Dedifferentiated amniotic fluid mesenchymal stem cell (primary cell): ENCODE measurements around the gene EFCAB9.
A peak's percentile ranks its signal among the peaks of the same experiment; 100 is the strongest.

ENCODE experiments used
- DNase-seq: peaks from one replicate; pipeline ENCODE4 v3.0.0-alpha.2; 2016; ENCODE audit errors: extremely low spot score

The EFCAB9 gene

DNA sequence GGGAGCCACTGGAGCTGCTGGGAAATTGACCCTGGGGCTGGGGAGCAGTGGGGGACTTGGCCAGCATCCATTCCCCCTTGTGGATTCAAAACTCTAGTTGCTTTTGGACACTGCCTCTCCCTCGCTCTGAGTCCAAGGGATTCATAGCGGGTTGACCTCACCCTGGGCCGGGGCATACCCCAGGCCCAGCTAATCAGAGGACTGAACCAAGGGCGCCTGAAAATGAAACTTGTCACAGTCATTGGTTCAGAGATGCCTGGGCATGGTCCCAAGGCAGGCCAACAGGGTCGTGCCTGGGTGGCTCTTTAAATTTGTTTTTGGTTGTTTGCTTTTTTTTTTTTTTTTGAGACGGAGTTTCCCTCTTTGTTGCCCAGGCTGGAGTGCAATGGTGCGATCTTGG is 28.5 kb upstream of the EFCAB9 start:
- DNase-seq: no peak

DNA sequence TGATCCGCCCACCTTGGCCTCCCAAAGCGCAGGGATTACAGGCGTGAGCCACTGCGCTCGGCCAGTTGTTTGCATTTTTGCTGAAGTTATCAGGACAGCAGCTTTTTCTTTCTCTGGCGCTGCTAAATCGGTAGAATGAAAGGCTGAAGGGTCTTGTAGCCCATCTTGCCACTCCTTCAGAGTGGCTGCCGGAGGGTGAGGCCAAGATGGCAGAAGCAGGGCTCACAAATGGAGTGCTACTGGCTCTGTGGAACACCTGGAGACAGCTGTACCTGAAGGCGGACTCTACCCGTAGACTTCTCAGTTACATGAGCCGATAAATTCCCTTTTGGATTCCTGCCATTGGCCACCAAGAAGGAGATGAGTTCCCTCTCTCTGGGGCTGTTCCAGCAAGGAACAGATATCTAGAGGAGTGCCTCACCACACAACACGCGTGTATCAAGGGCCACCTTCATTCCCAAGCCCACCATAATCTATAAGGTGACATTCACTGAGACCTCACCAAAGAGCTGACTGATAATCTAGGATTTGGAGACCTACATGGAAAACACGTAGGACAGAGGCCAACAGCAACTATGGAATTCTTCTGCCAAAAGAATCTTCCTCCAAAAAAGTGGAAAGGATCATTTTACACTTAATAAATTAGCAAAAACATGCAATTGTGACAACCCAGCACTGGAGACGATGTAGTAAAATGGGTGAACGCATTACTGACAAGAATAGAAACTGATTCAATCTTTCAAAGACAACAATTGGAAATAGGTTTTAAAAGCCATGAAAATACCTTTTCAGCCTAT is 27.7 kb upstream of the EFCAB9 start:
- DNase-seq: no peak

DNA sequence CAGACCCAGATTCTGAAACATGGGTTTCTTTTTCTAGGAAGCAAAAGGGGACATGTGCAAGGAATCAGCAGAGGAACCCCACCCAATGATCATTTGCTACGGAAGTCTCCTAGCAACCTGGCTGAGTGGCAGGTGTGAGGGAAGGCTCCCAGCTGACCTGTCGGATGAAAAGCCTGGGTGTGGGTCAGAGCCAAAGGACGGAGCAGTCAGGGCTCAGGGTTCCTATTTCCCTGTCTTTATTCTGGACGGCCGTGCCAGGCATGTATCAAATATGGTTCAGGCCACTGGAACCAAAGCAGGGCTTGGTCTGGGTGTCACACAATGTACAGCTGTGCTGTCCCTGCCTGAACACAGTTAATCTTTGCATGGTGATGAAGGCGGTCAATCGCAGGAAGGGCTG is 26.1 kb upstream of the EFCAB9 start:
- DNase-seq: no peak

DNA sequence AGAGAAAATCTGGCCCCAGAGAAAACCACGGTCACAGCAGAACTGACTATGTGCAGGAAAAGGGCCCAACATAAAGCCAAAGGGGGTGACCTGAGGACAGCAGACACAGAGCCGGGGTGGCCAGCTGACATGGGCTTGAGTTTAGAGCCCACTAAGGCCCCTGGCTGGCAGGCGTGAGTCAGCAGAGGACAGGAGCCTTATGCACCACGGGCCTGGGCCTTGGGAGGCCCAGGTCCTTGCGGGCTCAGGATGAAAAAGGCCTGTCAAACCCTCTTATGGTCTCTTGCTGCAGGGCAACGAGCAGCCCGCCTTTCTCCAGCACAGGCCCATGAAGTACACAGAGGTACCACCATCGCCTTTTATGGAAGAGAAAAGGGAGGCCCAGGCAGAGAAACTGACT is 25.7 kb upstream of the EFCAB9 start:
- no peak for DNase-seq

DNA sequence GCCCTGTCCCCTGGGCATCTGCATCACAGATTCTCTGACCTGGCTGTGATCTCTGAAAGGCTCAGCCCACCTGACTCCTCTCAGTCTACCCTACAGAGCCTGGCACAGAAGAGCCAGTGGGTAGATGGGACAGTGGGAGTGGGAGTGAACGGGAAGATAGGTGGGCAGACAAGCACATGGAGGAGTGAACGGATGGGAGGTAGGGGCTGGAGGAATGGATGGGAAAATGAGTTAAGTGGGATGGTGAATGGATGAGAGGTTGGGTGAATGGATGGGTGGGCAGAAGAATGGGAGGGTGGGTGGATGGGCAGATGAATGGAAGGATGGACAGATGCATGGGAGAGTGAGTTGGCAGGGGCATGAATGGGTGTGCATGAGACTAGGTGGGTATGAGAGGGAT is 24.8 kb upstream of the EFCAB9 start:
- no peak for DNase-seq

DNA sequence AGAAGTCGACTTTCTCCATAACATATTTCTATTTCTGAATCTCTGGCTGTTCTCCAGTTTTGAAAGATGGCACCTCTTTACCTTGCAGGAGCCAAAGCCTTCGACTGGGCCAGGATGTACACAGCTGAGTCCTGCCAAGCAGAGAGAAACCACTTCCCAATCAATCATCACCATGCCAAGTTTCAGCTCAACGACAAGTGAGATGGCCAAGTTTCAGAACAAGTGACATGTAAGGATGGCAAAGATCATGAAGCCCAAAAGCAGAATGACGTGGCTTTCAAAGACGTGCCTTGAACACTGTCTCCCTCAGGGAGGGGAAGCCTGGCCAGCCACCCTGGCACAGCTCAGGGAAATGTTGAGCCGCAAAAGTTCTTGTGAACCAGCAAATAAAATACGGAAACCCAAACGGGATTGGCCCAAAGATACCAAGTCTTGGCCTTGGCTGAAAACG is 23.7 kb upstream of the EFCAB9 start:
- DNase-seq: no peak

DNA sequence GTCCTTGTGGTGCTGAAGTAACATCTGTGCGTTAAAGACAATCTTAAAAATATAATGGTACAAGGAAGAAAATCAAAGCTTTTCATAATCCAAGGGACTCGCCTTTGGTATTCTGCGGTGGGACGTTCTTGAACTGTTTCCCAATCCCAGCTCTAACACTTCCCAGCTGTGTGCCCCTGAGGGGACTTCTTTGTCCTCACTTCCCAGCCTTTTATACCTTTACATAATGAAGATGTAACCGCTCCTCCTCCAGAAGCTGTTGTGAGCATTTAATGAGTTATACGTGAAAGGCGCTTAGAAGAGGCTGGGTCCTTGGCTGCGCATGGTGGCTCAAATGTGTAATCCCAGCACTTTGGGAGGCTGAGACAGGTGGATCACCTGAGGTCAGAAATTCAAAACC is 22.9 kb upstream of the EFCAB9 start:
- DNase-seq: no peak

DNA sequence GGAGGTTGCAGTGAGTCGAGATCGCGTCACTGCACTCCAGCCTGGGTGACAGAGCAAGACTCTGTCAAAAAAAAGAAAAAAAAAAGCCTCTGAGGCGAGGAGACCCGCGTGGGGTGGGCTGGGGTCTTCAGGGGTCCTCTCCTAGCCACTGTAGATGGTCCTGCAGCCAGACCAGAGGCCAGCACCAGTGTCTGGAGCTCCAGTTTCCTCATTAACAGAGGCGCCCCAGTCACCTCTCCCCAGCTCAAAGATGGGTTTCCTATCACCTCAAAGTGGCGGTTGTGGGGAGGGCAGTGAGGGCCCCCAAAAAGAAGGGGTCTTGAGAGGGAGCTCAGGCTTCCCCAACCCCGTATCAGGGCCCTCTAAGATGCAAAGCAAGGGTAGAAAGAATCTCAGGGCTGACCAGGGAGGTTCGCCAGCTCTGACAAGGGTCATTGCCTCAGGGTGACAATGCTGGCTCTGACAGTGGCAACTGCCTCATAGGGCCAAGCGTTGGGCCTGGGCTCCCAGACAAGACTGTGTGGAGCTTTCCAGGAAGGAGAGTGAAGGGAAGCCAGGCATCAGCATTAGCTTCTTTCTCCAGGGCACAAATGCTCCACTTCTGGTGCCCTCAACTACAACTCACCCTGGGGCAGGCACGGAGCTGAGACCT is 20.9 kb upstream of the EFCAB9 start:
- no peak for DNase-seq

DNA sequence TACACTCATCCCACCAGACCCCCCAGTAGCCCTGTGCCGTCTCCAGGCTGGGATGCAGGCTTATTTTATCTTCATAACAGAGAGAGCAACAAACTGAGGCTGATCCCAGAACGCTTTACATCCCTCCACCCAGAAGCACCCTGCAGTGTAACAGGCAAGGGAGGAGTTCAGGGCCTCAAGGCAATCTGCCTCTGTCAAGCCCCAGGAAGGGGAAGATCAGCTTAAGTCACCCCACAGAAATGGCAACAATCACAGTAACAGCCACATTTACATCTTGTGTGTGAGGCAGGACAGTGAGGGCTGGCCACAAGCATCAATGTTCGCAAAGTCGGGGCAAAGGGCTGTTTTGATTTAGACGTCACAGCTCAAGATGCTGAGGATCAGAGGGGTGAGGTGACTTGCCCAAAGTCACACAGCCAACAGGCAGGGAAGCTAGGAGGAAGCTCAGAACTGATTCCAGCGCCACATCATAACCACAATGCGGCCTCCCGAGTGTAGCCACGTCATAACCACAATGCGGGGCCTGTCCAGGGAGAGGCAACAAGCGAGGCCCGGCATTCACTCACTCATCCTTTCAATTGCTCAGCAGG is 20.3 kb upstream of the EFCAB9 start:
- DNase-seq: no peak

DNA sequence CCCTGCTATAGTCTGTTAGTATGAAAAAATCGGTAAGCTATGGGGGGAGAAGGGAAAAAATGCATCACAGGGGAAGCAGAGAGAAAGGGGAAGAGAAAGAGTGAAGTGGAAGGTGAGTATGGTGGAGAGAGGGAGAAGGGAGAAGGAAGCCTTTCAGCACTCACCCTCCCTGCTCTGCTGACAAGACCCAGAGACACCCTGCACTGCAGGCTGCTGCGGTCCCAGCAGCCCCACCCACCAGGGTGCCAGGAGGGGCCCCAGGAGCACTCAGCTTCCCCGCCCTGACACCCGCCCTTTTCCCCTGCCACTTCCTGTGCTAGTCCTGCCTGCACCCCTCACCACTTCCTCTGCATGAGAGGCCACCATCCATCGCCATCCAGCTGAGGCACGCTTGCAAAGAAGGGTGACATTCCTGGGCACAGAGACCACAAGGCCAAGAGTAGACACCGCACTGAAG is 18.7 kb upstream of the EFCAB9 start:
- no peak for DNase-seq

DNA sequence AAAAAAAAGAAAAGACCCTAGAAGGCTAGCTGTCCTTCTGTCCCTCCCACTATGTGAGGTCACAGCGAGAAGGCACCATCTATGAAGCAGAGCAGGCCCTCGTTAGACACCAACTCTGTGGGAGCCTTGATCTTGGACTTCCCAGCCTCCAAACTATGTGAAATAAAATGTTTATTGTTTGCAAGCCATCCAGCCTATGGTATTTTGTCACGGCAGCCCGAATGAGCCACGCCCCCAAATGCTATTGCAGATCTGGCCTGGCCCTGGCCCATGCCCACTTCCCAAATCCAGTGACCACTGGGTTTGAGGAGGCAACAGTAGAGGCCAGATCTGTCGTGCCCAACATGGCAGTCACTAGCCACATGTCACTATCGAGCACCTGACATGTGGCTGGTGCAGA is 16.8 kb upstream of the EFCAB9 start:
- DNase-seq: no peak

DNA sequence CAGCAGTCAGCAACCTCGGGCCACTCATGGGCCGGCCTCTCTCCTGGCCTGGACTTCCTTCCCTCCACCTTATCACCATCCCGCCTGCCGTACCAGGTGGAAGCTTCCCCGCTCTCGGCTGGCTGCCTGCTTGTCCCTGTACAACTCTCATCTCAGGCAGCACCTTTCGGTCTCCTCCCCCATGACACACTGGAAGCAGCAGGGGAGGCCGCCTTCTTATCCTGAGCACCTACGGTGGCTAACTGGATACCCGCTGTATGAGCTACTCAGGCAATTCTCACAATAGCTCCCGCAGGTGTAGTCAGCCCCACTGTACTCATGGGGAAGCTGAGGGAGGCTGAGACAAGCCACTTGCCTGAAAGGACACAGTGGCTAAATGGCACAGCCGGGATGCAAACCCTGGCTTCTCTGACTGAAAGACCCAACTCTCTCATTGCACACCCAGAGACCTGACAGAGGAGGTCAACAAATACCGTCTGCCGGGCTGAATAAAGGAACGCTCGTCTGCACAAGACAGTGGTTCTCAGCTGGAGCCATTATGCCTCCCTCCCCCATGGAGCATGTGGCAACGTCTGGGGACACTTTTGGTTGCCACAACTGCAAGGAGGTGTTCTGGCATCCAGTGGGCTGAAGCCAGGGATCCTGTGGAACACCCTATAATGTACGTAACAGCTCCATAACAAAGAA is 15.5 kb upstream of the EFCAB9 start:
- DNase-seq: no peak

DNA sequence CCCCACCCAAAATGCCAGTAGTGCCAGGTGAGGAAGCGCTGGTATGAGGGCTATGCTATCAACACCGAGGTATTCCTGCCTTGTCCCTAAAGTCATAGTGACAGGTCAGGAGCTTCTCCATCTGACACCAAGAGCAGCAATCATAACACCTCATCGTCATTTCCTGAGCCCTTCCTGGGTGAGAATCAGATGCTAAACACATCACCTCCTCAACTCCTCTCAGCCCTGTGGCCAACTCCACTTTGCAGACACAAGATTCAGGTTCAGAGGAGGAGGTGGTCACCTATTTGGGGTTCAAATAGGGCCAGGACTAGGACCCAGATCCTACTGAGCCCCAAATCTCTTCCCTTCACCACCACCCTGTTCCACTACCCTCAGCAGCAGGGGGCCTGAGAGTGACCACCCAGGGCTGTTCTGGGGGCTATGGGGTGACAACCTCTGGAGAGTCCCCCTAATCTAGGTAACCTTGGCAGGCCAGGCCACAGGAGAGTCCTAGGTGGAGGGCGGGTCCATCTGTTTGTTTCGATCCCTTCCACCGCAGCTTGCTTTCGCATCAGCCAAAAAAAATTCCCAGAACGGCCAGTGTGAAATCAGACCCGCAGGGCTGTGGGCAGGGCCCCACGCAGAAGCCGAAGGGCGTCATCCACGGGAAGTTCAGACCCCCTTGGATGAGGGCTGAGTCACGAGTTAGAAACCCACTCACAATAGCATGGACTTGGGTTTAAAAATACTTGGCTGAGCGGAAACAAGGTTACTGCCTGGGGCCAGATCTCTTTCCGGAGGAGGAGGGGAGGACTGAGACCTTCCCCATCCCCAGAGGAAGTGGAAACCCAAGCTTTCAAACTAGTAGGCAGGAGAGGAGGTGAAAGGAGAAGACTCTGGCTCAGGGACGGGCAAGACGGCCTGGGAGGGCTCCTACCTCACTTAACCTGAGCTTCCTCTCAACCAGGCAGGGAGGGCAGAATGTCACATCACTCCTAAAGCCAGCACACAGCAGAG is 14.7 kb upstream of the EFCAB9 start:
- DNase-seq: peak; percentile 71

DNA sequence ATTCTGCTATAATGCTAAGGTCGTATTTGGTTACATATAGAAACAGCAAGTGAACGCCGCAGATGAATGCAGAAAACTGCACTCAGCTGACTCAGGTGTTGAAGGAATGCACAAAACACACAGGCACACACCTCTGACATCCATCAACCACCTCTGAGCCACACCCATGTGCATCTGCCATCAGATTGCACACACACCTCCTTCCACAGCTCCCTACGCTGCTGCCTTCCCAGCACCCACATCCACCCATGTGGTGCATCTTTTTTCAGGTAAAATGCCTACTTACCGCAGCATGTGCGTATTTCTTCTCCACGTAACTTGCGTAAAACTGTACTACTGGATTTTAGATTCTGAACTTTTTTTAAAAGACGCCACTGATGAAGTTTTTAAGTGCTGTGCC is 13.0 kb upstream of the EFCAB9 start:
- DNase-seq: no peak

DNA sequence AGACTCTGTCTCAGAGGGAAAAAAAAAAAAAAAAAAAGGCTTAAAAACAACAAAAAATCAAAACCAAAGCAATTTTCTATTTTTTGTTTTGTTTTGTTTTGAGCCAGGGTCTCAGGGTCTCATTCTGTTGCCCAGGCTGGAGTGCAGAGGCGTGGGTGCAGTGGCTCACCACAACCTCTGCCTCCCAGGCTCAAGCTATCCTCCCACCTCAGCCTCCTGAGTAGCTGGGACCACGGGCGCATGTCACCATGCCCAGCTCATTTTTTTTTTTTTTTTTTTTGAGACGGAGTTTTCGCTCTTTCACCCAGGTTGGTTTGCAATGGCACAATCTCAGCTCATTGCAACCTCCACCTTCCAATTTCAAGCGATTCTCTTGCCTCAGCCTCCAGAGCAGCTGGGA is 11.7 kb upstream of the EFCAB9 start:
- DNase-seq: no peak

DNA sequence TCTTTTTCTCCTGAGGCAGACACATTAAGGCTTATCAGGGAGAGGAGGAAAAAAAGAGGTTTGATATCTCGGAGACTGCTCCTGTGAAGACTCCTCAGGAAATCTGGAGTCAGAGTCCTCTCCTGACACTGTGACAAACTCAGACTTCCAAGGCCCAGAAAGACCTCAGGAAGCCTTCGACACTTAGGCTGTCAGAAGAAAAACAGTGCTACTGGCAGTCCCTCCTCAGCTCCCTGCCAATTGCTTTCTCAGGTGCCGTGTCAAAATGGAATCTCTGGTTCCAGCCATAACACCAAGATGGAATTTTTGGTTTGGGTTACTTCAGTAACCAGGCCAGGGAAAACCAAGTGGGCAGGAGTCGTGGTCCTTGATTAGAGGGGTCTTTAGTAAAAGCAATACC is 10.1 kb upstream of the EFCAB9 start:
- no peak for DNase-seq

DNA sequence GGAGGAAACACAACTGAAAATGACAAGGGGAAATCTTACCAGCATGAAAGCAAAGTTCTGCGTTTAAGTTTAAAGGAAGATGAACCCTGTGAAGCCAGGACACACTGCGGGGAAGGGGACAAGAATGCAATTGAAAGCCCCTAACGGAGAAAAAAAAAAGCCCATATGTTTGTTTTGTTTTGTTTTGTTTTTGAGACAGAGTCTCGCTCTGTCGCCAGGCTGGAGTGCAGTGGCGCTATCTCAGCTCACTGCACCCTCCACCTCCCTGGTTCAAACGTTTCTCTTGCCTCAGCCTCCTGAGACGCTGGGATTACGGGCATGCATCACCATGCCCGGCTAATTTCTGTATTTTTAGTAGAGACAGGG is 8.9 kb upstream of the EFCAB9 start:
- DNase-seq: no peak

DNA sequence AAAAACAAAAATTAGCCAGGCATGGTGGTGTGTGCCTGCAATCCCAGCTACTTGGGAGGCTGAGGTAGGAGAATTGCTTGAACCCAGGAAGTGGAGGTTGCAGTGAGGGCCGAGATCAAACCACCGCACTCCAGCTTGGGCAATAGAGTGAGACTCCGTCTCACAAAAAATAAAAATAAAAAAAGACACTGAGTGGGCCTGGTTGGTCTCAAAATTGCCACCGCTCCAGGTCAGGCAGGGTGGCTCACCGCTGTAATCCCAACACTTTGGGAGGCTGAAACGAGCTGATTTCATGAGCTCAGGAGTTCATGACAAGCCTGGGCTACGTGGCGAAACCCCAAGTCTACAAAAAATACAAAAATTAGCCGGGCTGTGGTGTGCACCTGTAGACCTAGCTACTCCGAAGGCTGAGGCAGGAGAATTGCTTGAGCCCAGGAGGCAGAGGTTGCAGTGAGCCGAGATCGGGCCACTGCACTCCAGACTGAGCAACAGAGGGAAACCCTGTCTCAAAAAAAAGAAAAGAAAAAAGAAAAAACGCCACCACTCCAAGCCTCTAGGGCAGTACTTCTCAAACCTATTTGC is 7.8 kb upstream of the EFCAB9 start:
- no peak for DNase-seq

DNA sequence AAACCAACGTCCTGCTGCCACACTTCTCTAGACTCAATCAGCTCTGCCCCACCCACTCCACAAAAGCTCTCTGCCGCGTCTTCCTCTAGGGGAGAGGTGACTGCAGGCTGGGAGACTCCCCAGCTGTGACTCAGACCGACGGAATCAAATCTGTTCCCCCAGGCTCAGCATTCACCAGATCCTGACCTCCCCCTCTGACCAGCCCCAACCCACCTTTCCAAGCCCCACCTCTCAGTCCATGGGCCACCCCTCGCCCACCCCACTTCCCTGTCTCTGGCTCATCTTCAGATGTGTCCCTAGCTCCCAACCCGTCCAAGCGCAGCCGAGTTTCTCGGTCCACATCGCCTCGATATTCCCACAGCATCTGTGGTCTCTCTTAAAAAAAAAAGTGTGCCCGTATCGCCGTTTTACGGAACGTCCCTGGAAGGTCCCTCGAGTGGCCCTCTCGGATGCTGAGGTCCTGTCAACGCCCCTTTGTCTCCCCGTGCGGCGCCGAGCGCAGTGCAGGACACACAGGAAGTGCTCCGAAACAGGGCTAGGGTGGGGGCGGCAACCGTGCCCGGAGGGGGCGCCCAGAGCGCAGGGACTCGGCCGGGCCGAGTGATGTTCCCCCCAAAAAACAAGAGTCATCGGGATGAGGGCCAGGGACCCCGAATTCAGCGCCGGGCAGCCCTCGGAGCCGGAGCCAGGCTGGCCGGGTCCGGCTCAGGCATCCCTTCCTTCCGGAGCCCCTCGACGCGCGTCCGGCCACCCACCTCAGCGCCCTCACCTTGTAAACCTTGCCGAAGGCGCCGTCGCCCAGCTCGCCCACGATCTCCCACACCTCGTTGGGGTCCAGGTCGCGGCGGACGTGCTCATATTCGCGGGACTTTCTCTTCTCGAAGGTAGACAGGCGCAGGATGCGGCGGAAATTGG is 6.6 kb upstream of the EFCAB9 start:
- peak; percentile 67 for DNase-seq
